HCEC 1CT (cell line): ENCODE measurements around the gene NAT9.

Experiments used
- DNase-seq: peaks from one replicate; pipeline ENCODE4 v3.0.0-alpha.2; 2017

Gene NAT9

DNA sequence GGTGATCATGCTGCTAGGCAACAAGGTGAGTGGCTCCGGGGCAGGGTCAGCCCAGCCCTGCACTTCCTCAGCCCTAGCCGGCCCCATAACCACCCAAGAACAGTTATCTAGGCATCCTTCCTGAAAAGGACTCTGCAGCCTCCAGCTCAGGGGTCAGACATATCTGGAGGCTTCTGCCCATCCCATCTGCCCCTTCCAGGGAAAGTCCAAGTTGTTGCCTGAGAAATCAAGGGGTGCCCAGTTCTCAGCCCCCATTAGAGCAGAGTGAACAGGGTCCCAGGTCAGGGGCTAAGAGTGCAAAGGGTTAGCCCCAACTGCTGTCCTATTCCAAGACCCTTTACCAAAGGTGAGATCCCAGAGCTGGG lies 31.8 kb downstream of the NAT9 start:
- no peak for DNase-seq

DNA sequence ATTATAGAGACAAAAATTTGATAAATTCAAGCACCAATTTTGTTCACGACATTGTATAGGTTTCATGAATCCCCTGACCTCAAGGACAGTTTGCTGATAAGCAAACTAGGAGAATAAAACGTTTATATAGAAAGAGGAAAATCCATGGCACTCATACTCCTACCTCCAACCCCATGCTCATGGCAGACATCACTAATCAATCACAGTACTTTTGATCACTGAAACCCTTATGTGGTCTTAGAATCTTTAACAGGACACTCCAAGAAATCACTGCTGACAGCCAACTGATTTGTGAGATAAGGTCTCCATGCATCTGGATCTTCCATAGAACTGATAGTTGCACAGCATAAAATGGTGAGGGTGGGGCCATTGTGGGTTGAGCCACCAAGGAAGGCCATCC lies 32.4 kb downstream of the NAT9 start:
- no peak for DNase-seq

DNA sequence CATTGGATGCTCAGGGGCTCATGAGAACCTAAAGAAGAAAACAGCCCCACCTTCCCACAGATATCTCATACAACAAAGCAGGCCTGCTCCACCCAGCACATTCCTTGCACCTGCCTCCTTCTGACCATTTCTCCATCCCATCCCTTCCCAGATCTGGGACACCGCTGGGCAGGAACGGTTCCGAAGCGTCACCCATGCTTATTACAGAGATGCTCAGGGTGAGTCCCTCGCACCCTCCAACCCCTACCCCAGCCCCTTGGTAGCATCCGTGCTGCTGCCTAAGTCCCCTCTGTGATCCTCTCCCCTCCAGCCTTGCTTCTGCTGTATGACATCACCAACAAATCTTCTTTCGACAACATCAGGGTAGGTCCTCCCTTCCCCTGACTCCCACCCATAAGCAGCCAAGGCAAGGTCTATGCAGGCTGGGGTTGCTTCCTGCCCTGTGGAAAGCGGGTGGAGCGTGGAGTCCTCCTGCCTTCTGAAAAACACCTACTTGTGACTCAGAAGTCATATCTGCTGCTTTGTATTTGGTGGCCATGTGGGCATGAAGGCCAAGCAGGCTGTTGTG lies 33.1 kb downstream of the NAT9 start:
- no peak for DNase-seq

DNA sequence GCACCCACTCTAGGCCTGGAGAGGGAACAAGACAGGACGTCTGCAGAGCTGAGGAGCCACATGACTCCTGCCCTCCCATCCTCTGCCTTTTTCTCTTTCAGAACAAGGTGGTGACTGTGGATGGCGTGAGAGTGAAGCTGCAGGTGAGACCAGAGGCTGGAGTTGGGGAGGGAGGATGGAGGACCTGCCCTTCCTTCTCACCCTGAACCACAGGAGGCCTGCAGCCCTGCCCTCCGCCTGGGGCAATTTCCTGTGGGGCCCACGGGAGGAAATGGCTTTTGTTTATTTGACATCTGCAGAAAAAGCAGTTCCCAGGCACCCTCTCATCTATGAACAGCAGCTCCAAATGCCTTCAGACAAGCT lies 34.0 kb downstream of the NAT9 start:
- no peak for DNase-seq

DNA sequence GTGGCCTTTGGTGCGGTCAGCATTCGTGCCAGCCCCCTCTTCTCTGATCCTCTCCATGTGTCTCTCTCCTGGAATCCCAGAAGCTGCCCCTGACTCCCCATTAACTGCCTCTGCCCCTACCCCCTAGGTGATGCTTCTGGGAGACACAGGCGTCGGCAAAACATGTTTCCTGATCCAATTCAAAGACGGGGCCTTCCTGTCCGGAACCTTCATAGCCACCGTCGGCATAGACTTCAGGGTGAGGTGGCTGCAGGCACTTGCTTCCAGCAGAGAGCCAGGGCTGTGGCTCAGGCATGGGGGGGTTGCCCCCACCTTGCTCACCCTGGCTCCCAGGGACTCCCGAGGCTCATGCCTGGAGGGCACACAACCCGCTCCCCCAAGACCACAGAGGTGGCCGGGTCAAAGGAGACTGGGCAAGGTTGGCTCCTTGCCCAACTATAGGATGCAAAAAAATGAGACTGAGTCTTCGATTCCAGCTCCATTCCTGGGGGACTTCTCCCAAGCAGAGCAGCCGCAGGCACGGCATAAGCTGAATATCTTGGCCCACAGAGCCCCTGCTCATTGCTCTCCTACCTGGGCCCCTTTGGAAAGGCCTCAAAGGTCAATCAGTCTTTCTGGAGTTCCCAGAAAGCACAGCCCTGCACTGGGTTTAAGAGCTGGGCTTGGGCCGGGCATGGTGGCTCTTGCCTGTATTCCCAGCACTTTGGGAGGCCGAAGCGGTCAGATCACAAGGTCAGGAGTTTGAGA lies 35.3 kb downstream of the NAT9 start:
- no peak for DNase-seq

DNA sequence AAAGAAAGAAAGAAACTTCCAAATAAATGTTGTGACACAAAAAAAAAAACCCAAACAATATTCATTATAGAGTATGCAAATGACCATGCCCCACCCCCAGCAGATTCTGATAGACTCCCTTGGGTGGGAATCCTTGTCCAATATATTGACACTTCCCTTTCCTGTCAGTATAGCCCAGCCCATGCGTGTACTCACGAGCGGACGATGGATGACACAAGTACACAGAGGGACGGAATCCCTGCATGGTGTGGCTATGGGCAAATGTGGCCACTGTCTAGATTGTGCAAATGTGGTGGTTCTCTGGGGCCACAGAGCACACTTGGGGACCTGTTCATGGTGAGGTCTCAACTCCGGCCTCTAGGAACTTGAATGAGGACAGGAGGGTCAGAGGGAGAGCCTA lies 36.0 kb downstream of the NAT9 start:
- DNase-seq = no peak

DNA sequence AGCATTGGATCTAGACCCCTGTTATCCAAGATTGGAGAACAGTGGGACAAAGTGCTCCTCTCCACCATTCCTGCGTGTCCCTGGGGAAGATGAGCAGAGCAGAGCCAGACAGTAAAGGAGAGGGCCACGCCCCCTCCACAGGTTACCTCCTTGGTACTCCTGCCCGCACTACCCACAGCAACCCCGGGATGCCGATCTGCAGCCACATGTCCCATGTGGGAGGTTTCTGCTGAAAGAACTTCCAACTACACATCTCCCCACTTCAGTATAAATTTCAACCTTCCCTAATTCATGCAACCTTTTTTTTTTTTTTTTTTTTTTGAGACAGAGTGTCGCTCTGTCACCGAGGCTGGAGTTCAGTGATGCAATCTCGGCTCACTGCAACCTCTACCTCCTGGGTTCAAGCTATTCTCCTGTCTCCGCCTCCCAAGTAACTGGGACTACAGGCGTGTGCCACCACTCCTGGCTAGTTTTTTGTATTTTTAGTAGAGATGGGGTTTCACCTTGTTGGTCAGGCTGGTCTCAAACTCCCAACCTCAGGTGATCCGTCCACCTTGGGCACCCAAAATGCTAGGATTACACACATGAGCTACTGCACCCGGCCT lies 36.8 kb downstream of the NAT9 start:
- DNase-seq = no peak

DNA sequence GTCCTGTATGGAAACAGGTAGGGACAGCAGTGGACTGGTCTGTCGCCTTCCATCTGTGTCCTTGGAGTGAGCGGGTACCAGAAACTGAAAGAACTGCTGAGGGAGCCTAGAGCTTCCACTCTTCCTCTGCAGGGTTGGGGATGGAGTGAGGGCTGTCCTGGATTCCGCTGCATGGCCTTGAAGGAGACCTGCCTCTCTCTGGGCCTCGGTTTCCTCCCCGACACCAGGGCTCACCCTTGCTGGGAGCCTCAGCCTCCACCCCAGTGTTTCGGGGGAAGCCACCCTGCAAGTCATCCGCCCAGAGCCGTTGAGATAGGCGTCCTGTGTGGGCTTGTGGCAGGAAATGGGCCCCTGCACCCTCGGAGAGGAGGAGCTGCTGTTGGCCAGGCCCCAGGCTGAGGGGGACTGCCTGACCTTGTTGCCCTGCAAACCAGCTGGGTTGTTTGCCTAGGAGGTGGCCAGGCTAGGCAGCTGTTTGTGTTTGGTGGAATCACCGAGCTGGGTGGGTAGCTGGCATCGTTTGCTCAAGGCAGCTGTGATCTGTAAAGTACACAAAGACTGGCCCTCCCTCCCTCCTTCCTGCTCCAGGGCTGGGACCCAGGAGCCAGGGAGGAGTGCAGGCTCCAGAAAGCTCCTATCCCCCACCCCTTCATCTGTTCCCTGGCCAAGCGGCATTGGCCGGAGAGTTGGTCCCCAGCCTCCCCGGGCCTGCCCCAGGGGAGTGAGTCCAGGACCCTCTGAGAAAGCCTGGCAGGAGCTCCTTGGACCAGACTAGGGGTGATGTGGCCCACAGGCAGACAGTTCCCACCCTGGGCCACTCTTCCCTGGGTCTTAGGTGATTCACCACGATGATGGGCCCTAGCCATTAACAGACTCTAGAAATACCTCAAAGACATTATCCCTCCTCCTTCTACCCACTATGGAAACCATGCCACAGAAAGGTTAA lies 37.8 kb downstream of the NAT9 start:
- DNase-seq = no peak

DNA sequence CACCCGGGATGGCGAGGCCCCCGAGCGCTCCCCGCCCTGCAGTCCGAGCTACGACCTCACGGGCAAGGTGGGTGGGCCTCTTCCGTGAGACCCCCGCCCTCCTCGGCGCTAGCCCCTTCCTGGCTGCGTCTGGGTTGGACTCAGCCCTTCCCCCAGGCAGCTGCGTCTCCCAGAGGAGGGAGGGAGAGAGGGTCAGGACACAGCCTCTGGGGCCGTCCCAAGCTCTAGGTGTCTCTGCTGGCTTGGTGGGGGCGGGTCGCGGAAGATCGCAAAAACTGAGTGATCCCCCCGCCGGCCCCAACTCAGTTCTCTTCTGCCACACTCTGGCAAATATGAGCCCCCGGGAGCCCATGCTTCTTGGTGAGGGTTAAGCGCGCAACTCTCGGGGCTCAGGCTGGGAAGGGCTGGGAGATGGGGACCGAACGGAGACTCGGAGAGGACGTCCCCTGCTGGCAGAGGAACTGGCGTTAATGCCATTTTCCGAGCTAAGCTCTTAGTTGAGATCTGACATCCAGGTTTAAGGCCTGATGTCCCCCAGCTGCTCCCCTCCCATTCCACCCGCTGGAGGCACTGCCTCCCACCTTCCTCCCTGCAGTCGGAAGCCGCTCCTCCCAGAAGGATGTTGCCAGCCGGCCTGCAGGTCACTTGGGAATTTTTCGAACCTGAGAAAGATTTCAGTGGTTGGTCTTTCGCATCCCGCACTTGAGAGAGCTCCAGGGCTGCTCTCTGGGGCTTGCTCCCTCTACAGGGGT lies 38.7 kb downstream of the NAT9 start:
- peak; percentile 22 for DNase-seq

DNA sequence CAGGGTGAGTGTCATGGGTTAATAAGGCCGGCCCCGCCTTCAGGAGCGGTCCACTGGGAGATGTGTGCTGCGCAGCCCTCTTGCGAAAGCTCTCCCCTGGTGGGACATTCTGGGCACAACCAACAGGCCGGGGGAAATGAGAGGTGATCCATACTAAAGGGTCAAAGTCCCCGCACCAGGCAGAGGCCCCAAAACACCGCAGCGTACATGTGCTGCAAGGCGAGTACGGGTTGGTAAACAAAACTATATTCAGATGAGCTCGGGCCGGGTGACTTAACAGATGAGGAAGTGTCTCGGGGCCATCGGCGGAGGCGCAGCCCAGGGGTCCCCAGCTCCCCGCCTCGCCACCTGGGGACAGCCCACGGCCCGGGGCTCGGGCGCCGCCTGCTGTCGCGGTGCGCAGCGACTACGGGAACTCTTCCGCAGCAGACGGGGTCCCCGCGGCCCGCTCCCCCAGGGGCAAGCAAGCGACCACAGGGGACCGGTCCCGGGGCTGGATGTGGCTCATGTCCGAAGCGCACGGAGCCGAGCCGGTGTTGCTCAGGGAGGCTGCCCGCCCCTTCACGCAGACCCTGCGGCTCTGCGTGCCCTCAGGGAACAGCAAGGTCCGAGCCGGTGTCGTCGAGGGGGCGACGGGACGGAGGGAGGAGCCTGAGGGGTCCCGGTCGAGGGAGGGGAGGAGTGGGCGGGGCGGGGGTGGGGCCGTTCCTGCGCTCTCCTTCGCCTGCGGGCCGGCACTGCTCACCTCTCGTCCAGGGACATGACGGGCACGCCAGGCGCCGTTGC lies 39.4 kb downstream of the NAT9 start, which contains the start of gene RAB37:
Gene RAB37, plus strand, starts transcription at position 744 of the 786 bp plus-strand sequence. Its CDS starts 17 bp downstream, at position 761.
- no peak for DNase-seq

DNA sequence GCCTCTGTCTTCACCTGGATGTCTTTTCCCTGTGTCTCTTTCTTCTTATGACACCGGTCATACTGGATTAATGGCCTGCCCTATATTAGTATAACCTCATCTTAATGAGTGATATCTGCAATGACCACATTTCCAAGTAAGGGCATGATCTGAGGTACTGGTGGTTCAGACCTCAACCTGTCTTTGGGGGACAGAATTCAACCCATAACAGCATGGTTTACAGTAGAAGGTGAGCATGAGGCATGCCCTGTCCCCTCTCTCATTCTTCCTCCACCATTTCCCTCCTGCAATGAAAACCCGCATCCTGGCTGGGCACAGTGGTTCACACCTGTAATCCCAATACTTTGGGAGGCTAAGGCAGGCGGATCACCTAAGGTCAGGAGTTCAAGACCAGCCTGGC lies 41.9 kb downstream of the NAT9 start:
- no peak for DNase-seq

DNA sequence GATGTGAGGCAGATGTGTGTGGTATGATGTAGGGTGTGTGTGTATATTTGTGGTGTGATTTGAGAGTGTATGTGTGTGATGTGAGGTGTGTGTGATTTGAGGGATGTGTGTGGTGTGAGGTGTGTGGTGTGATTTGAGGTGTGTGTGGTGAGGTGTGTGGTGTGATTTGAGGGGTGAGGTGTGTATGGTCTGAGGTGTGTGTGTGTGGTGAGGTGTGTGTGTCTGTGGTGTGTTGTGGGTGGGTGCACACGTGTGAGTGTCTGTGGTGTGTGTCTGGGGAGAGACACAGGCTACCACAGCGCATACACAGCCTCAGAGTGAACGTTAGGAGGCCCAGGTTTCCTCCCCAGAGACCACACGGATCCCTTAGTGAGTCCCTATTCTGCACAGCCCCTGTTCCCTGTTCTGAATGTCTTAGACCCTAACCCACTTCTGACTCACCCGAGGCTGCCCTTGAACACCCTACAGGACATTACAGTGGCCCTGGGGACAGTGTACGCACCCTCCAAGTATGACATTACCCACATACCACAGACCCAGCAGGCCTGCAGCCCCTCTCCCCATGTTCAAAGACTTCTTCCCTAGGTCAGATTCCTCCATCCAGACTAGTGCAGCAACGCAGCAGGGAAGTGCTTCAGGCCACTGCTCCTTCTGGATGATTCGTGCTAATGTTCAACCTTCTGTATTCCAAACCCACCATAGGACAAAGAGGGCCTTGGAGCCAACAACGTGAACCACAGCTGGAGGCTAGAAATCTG lies 42.6 kb downstream of the NAT9 start:
- DNase-seq = no peak

DNA sequence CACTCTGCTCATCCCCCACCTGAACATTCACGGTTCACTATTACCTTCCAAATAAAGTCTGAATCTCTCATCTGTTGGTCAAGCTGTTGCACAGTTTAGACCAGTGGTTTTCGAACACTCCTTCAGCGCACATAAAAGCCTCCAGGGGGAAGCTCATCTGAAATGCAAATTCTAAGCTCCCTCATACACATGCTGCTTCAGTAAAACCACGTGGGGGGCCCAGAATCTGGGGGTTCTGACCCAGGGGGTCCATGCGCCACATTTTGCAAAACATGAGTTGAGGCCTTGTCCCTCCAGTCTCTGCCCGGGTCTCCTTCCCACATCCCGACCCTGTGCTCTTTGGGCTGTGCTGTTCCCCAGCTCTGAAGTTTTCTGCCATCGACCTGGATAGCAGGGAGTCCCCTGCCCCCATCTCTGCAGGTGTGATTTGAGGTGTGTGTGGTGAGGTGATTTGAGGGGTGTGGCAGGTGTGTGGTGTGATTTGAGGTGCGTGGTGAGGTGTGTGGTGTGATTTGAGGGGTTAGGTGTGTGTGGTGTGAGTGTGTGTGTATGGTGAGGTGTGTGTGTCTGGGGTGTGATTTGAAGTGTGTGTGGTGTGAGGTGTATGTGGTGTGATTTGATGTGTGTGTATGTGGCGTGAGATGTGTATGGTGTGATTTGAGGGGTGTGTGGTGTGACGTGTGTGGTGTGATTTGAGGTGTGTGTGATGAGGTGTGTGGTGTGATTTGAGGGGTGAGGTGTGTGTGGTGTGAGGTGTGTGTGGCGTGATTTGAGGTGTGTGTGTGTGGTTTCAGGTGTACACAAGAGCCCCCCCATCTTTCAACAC lies 43.9 kb downstream of the NAT9 start:
- no peak for DNase-seq

DNA sequence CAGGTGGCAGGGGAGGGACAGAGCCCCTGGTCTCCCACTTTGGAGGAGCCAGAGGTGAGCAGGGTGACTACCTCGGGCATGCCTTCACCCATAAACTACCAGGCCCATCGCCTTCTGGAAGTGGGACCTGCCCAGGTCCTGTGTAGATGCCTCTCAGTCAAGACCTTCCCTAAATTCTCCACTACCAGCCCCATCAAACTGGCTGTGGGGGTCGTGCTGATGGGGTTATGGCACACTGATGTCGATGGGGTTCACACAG lies 44.9 kb downstream of the NAT9 start:
- no peak for DNase-seq

DNA sequence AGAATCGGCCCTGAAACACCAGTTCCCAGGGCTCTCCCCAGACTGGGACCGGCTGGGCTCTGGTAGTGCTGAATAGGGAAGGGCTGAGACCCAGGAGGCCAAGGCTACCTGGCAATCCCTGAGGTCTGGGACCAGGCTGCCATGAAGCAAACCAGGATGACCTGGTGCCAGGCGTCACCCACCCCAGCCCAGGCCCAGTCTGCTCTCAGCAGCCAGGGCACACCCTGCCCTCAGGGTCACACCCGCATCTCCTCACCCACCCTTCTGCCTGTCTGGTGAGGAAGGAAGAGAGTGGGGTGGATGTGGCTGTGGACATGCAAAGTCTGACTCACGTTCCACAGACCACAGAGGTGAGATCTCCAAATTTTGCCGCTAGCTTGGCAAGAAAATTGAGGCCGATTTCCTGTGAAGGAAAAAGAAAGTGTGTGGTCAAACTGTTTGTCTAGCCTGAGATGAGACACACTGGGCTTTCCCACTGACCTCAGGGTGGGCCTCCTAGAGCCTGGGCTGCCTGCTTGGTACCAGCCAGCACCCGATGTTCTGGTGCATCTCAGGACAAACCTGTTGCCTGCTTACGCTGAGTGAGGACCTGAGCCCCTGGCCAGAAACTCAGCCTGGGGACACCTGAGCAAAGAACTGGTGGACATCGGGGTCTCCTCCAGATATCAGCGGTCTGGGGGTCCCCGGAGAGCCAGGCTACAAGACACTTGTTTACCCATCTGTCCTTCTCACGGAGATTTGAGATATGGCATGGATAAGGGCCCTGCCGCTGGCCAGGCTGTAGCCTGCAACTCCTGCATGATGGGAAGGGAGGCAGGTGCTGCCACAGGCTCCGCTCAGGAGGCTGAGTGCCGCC lies 45.4 kb downstream of the NAT9 start:
- no peak for DNase-seq

DNA sequence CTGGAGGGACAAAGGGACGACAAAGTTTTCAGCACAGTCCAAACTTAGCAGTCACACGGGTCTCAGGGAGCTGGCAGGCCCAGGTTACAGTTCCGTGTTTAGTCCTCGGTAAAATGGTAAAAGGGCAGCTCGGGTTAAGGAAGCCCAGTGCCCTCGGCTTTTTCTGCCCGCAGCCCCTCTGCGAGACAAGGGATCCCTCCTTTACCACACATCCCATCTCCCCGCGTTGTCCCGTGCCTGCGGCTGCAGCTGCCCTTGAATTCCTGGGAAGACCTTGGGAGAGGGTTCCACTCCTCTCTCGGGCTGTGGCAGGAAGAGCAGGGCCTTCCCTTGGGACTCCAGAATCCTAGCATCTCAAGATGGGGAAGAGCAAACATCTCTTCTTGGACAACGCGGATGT lies 46.3 kb downstream of the NAT9 start:
- no peak for DNase-seq

DNA sequence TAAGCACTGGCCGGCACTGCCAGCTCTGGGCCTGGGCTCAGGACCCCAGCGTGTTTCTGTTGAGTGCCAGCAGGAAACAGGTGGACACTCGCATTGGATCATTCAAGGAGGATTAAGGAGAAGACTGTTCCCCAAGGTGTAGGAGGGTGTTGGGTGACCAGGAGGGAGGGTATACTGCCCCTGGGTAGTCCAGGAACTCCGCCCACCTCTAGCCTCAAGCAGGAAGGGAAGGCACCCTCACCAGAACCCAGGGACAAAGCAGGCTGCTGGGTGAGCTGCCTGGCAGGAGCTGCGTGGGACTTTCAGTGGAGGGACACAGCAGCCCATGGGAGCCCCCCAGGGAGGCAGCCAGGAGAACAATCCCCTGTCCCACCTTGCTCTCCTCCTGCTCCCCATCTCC lies 46.8 kb downstream of the NAT9 start:
- DNase-seq = no peak

DNA sequence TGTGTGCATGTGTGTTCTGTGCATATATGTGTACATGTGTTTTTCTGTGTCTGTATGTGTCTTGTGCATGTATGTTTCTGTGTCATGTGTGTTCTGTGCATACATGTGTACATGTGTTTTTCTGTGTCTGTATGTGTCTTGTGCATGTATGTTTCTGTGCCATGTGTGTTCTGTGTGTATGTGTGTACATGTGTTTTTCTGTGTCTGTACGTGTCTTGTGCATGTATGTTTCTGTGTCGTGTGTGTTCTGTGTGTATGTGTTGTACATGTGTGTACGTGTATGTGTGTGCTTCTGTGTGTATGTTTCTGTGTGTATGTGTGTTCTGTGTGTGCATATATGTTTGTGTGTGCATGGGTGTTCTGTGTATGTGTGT lies 47.5 kb downstream of the NAT9 start:
- no peak for DNase-seq

DNA sequence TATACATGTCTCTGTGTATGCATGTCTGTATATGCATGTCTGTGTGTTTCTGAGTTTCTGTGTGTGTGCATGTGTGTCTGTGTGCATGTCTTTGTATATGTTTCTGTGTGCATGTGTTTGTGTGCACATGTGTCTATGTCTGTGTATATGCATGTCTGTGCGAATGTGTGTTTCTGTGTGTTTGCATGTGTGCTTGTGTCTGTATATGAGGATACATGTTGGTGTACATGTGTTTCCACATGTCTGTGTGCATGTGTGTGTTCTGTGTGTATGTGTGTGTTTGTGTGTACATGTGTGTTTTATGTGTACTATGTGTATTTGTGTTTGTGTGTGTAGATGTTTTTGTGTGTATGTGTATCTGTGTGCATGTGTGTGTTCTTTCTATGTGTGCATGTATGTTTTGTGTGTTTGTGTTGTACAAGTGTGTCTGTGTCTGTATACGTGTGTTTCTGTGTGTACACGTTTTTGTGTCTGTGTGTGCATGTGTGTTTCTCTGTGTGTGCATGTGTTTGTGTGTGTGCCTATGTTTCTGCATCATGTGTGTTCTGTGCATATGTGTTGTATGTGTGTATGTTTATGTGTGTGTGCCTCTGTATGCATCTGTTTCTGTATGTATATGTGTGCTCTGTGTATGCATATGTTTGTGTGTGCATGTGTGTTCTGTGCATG lies 48.0 kb downstream of the NAT9 start:
- DNase-seq = no peak
